GM21576 (cell line): ENCODE data around the gene CYP27A1.
"Not testable (repeated sequence)": the region's sequence is repeated elsewhere in the genome, so short reads cannot be mapped to it uniquely, and the experiment has no call there.

ENCODE experiments used
- ATAC-seq: cut with Tn5 transposase; IDR thresholded peaks from one replicate; pipeline ENCODE4 v1.9.1; 2021; ENCODE audit warnings: mild to moderate bottlenecking, moderate library complexity; ENCODE audit not compliant: unreplicated experiment

The CYP27A1 gene

GRCh38 chr2:218830526-218831306, 48.8 kb downstream of the CYP27A1 start:
- no peak for ATAC-seq

GRCh38 chr2:218831378-218831990, 49.5 kb downstream of the CYP27A1 start, which contains the start of gene PRKAG3:
Gene PRKAG3 (minus strand): TSS chr2:218831803.
- no peak for ATAC-seq

GRCh38 chr2:218832081-218832480, 50.1 kb downstream of the CYP27A1 start:
- ATAC-seq, result no peak

DNA sequence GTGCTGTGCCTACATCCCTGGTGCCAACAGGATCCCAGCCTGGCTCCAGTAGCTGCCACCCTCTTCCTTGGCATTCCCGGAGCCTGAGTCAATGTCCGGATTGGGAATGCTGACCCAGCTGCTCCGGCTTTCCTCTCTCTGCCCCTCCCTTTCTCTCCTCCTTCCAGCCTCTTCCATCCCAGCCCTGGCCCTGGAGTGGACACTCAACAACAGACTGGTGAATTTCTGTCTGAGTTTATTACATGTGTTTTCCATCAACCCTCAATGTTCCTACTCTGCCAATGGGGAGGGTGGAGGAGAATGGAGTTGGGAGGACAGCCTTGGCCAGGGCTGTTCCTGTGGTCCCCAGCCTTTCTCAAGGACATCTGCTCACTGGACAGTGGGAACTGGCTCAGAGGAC, 50.6 kb downstream of the CYP27A1 start:
- no peak for ATAC-seq

DNA sequence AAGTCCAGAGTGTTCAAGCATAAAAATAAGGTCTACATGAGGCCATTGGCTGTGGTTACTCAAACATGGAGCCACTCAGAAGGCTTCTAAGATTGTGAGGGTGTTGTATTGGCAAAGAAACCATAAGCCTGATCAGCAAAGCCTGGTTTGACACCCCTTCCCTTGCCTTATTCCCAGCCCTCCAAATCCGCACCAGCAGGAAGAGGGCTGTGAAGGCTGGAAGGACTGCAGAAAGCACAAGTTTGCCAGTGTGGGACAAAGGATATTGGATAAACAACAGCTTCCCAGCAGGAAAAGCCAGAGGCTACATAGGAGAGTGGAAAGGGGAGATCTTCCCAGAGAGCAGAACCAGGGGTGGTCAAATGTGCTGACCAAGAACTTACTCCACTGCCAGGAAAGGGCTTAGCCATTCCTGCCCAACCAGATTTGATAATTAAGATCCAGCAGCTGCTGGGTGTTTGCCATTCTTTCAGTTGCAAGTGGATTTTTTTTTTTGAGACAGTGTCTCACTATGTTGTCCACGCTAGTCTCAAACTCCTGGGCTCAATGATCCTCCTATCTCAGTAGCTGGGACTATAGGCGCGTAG, 51.2 kb downstream of the CYP27A1 start:
- no peak for ATAC-seq

GRCh38 chr2:218834685-218835084, 52.7 kb downstream of the CYP27A1 start:
- no peak for ATAC-seq

- no peak for ATAC-seq
These were observed 55.5 kb downstream of the CYP27A1 start for GRCh38 chr2:218837495-218837894.

DNA sequence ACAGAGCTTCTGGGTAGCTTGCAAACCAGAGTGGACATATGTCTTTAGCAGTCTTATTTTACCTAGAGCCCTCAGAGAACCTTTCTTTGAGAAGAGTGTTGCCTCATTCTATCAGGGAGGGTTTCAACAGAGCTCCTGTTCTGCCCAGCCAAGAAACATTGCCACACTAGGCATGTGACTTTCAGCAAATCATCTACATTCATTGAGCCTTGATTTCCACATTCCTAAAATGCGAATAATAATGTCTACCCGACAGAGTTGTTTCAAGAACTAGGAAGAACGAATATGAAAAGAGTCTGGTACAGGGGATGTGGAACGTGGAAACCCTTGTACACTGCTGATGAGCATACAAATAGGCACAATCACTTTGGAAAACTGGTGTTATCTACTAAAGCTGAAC, 57.5 kb downstream of the CYP27A1 start:
- ATAC-seq, result no peak

DNA sequence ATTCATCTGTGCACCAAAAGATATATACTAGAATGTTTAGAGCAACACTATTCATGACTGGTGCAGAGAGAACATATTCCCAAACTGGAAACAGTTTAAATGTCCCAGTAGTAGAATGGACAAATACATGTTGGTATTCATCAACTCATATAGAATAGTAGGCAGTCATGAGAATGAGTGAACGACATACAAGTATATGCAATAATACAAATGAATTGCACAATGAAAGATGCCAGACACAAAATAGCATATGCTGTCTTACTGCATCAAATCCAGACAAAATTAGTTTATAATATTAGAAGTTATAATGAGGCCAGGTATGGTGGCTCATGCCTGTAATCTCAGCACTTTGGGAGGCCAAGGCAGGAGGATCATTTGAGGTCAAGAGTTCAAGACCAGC, 57.9 kb downstream of the CYP27A1 start:
- no peak for ATAC-seq

DNA sequence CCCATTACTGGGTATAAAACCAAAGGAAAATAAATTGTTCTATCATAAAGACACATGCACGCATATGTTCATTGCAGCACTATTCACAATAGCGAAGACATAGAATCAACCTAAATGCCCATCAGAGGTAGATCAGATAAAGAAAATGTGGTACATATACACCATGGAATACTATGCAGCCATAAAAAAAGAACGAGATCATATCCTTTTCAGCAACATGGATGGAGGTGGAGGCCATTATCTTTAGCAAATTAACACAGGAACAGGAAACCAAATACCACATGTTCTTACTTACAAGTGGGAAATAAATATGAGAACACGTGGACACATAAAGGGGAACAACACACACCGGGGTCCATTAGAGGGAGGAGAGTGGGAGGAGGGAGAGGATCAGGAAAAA, 62.4 kb downstream of the CYP27A1 start:
- not testable (repeated sequence) for ATAC-seq

- not testable (repeated sequence) for ATAC-seq
These were observed 65.0 kb downstream of the CYP27A1 start for GRCh38 chr2:218846963-218847362.

GRCh38 chr2:218849721-218850120, 67.8 kb downstream of the CYP27A1 start:
- ATAC-seq, result no peak

GRCh38 chr2:218850796-218851195, 68.8 kb downstream of the CYP27A1 start:
- ATAC-seq, result no peak

GRCh38 chr2:218851286-218851685, 69.3 kb downstream of the CYP27A1 start:
- no peak for ATAC-seq

DNA sequence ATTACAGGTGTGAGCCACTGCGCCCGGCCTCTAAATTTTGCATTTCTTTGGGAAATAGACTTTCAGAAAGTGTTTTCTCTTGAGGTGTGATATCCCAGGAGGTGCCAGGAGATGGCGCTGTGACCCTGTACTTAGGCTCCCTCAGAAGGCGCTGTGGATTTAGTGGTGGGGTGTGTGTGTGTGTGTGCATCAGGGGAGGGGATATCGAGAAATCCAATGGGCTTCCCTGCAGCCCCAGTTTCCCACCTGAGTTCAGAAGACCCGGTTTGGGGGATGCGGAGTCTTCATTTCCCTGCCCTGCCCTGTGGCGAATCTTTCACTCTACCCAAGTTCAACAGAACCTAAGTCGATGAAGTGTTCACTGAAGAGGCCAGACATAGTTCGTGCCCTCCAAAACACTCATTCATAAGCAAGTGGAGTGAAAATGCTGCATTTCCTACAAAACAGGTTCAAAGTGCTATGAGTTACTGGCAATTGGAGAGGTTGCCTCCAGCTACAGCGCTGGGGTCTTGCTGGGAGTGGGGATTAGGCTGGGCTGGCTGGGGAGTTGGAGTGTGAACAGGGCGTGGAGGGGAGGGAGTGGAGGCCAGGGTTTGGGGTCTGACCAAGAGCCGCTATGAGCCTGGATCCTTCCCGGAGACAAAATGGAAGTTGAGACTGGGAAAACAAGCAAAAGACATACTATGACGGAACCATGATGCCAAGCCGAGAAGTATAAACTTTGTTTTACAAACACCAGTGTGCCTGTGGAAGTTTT, 71.1 kb downstream of the CYP27A1 start:
- no peak for ATAC-seq

GRCh38 chr2:218853766-218854165, 71.8 kb downstream of the CYP27A1 start:
- ATAC-seq, result no peak

DNA sequence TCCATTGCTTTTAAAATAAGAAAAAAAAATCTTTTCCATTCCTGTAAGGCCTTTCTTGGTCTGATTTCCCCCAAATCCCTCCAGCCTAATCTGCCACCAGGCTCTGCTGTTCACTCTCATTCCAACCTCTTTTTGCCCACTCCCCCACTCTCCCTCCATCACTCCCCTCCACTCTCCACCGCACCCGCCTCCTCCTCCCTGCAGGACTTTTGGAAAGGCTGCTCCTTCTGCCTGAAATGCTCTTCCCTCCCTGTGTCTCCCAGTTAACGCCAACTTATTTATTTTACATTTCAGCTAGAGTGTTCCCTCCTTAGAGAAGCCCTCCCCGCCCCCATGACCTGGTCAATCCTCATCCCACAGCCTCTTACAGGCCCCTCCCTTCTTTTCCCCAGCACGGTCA, 72.9 kb downstream of the CYP27A1 start:
- no peak for ATAC-seq

- no peak for ATAC-seq
These were observed 73.6 kb downstream of the CYP27A1 start for GRCh38 chr2:218855305-218856166.

- ATAC-seq, result no peak
These were observed 74.4 kb downstream of the CYP27A1 start for GRCh38 chr2:218856167-218856895.

GRCh38 chr2:218856896-218857243, 74.9 kb downstream of the CYP27A1 start:
- no peak for ATAC-seq
